Neural progenitor cell (in vitro differentiated cells): Measurements from ENCODE around the gene LPIN1.

Experiments used
- EZH2 ChIP-seq: fragments of 200-600 bp; sonication (generic); IDR thresholded peaks from 2 replicates; pipeline ENCODE4 v1.6.1; 2017; ENCODE audit warnings: antibody characterized with exemption, mild to moderate bottlenecking, moderate library complexity
- TF ChIP-seq, protein P1 (sequence below): fragments of 200-600 bp; sonication (generic); IDR thresholded peaks from 2 replicates; pipeline ENCODE4 v1.5.1; 2017; ENCODE audit warnings: antibody characterized with exemption, mild to moderate bottlenecking

- TF ChIP-seq, protein P1, sequence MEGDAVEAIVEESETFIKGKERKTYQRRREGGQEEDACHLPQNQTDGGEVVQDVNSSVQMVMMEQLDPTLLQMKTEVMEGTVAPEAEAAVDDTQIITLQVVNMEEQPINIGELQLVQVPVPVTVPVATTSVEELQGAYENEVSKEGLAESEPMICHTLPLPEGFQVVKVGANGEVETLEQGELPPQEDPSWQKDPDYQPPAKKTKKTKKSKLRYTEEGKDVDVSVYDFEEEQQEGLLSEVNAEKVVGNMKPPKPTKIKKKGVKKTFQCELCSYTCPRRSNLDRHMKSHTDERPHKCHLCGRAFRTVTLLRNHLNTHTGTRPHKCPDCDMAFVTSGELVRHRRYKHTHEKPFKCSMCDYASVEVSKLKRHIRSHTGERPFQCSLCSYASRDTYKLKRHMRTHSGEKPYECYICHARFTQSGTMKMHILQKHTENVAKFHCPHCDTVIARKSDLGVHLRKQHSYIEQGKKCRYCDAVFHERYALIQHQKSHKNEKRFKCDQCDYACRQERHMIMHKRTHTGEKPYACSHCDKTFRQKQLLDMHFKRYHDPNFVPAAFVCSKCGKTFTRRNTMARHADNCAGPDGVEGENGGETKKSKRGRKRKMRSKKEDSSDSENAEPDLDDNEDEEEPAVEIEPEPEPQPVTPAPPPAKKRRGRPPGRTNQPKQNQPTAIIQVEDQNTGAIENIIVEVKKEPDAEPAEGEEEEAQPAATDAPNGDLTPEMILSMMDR, result no peak
- TF ChIP-seq EZH2, result no peak
Observed at GRCh38 chr2:11757101-11757500, 10.7 kb downstream of the LPIN1 start.
